Mammary epithelial cell (primary cell): Measurements from ENCODE around the gene PECR.

Experiments
- CTCF ChIP-seq, 2 donors: IDR thresholded peaks in 1 of 2; conservative IDR thresholded peaks in 1 of 2; 2 replicates each; pipeline ENCODE4 v1.5.1; 2011 to 2012; ENCODE audit warnings: inconsistent platforms in 2 of 2, low read length in 2 of 2, mild to moderate bottlenecking in 2 of 2, control low read depth in 1 of 2, low read depth in 1 of 2; ENCODE audit not compliant: insufficient read depth in 1 of 2; ENCODE audit errors: extremely low read depth in 1 of 2
- EZH2 ChIP-seq: IDR thresholded peaks from 2 replicates; pipeline ENCODE4 v1.6.1; 2012; ENCODE audit warnings: low read length, inconsistent platforms, borderline replicate concordance

DNA sequence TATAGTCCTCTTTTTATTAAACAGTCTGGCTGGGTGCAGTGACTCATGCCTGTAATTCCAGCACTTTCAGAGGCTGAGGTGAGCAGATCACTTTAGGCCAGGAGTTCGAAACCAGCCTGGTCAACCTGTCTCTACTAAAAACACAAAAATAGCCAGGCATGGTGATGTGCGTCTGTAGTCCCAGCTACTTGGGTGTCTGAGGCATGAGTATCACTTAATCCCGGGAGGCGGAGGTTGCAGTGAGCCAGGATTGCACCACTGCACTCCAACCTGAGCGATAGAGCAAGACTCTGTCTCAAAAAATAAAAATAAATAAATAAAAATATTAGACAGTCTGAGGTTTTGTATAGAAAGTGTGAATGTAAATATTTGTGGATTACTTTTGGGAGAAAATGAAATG, 45.3 kb upstream of the PECR start:
- TF ChIP-seq CTCF (conservative IDR thresholded peaks at IDR 0.05 in 1 of 2, IDR thresholded peaks at IDR 0.05 in 1 of 2; ENCODE audit: extremely low read depth in 1 of 2, insufficient read depth in 1 of 2, low read depth in 1 of 2, low read length in 2 of 2) (no peak), EZH2 (no peak)
